Measurements from ENCODE around the gene RGS9.
"Not testable (repeated sequence)": the region's sequence is repeated elsewhere in the genome, so short reads cannot be mapped to it uniquely, and the experiment has no call there.

Gene RGS9

GRCh38 chr17:65156835-65157565 lies 19.8 kb downstream of the RGS9 start:
- no peak for DNase-seq (ENCODE audit: low spot score)

- no peak for DNase-seq (ENCODE audit: low spot score)
Measured at GRCh38 chr17:65158041-65158440, 20.9 kb downstream of the RGS9 start.

- DNase-seq (ENCODE audit: low spot score) = no peak
Measured at GRCh38 chr17:65158622-65159021, 21.5 kb downstream of the RGS9 start.

GRCh38 chr17:65160516-65160915 lies 23.3 kb downstream of the RGS9 start:
- no peak for DNase-seq (ENCODE audit: low spot score)

- DNase-seq (ENCODE audit: low spot score) = no peak
Measured at GRCh38 chr17:65163990-65164495, 26.9 kb downstream of the RGS9 start.

GRCh38 chr17:65166787-65167186 lies 29.6 kb downstream of the RGS9 start:
- DNase-seq (ENCODE audit: low spot score) = no peak

GRCh38 chr17:65167566-65167965 lies 30.4 kb downstream of the RGS9 start:
- DNase-seq (ENCODE audit: low spot score) = no peak

- DNase-seq (ENCODE audit: low spot score) = no peak
Measured at GRCh38 chr17:65169691-65170090, 32.5 kb downstream of the RGS9 start.

- no peak for DNase-seq (ENCODE audit: low spot score)
Measured at GRCh38 chr17:65170839-65171238, 33.7 kb downstream of the RGS9 start.

GRCh38 chr17:65171752-65172151 lies 34.6 kb downstream of the RGS9 start:
- no peak for DNase-seq (ENCODE audit: low spot score)

- DNase-seq (ENCODE audit: low spot score) = no peak
Measured at GRCh38 chr17:65172496-65173136, 35.4 kb downstream of the RGS9 start.

GRCh38 chr17:65173284-65173793 lies 36.2 kb downstream of the RGS9 start:
- DNase-seq (ENCODE audit: low spot score) = no peak

GRCh38 chr17:65173976-65174683 lies 37.0 kb downstream of the RGS9 start:
- no peak for DNase-seq (ENCODE audit: low spot score)

- DNase-seq (ENCODE audit: low spot score) = no peak
Measured at GRCh38 chr17:65174974-65175373, 37.8 kb downstream of the RGS9 start.

- no peak for DNase-seq (ENCODE audit: low spot score)
Measured at GRCh38 chr17:65175952-65176351, 38.8 kb downstream of the RGS9 start.

GRCh38 chr17:65176646-65177409 lies 39.7 kb downstream of the RGS9 start:
- DNase-seq (ENCODE audit: low spot score) = no peak

- no peak for DNase-seq (ENCODE audit: low spot score)
Measured at GRCh38 chr17:65177901-65178300, 40.7 kb downstream of the RGS9 start.

GRCh38 chr17:65180276-65180675 lies 43.1 kb downstream of the RGS9 start:
- not testable (repeated sequence) for DNase-seq (ENCODE audit: low spot score)

- not testable (repeated sequence) for DNase-seq (ENCODE audit: low spot score)
Measured at GRCh38 chr17:65180752-65181236, 43.6 kb downstream of the RGS9 start.

- DNase-seq (ENCODE audit: low spot score) = no peak
Measured at GRCh38 chr17:65181237-65182061, 44.3 kb downstream of the RGS9 start.

- DNase-seq (ENCODE audit: low spot score) = no peak
Measured at GRCh38 chr17:65182233-65182632, 45.1 kb downstream of the RGS9 start.
